ENCODE results near the gene FOXO4.

DNA sequence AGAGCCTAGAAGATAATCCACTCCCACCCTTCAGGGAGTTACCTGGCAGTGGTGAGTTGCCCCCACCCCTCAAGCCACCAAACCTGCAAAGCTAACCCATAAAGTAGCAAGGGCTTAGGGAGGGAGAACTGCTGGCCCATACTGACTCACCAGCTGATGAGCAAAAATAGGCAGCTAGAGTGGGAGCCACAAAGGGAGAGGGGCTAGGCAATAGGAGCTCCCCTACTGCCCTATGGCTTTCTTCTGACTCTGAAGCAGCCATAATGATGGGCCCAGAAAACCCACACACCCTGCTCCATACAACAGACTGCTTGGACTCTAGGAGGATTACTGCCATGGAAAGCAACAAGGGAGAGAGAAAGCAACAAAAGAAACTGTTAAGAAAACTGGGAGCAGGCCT lies 35.5 kb upstream of the FOXO4 start:
- no peak for TF ChIP-seq EZH2 (IDR thresholded peaks at IDR 0.05; ENCODE audit: borderline replicate concordance, control insufficient read depth, low read depth, low read length)
- TF ChIP-seq, protein P1, sequence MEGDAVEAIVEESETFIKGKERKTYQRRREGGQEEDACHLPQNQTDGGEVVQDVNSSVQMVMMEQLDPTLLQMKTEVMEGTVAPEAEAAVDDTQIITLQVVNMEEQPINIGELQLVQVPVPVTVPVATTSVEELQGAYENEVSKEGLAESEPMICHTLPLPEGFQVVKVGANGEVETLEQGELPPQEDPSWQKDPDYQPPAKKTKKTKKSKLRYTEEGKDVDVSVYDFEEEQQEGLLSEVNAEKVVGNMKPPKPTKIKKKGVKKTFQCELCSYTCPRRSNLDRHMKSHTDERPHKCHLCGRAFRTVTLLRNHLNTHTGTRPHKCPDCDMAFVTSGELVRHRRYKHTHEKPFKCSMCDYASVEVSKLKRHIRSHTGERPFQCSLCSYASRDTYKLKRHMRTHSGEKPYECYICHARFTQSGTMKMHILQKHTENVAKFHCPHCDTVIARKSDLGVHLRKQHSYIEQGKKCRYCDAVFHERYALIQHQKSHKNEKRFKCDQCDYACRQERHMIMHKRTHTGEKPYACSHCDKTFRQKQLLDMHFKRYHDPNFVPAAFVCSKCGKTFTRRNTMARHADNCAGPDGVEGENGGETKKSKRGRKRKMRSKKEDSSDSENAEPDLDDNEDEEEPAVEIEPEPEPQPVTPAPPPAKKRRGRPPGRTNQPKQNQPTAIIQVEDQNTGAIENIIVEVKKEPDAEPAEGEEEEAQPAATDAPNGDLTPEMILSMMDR (IDR thresholded peaks at IDR 0.05 in 2 of 3, conservative IDR thresholded peaks at IDR 0.05 in 1 of 3; ENCODE audit: control insufficient read depth in 2 of 3, extremely low read depth in 1 of 3, insufficient read depth in 1 of 3, low read depth in 3 of 3, low read length in 3 of 3) = no peak
- TF ChIP-seq CREB1 (IDR thresholded peaks at IDR 0.05; ENCODE audit: low read depth) = no peak
- TF ChIP-seq, protein P2, sequence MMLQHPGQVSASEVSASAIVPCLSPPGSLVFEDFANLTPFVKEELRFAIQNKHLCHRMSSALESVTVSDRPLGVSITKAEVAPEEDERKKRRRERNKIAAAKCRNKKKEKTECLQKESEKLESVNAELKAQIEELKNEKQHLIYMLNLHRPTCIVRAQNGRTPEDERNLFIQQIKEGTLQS (IDR thresholded peaks at IDR 0.05; ENCODE audit: borderline replicate concordance, extremely low read depth, low read depth, low read length) = no peak
- no peak for TF ChIP-seq BHLHE40 (IDR thresholded peaks at IDR 0.05; ENCODE audit: borderline replicate concordance in 1 of 2, low read depth in 2 of 2, low read length in 1 of 2)
- TF ChIP-seq TAF1 (IDR thresholded peaks at IDR 0.05; ENCODE audit: borderline replicate concordance, low read depth, low read length) = no peak
- no peak for TF ChIP-seq FOXK2 (IDR thresholded peaks at IDR 0.05)

Data from GM12878 (cell line).